ENCODE results near the gene JADE3.
A peak's percentile ranks its signal among the peaks of the same experiment; 100 is the strongest.

The JADE3 gene

DNA sequence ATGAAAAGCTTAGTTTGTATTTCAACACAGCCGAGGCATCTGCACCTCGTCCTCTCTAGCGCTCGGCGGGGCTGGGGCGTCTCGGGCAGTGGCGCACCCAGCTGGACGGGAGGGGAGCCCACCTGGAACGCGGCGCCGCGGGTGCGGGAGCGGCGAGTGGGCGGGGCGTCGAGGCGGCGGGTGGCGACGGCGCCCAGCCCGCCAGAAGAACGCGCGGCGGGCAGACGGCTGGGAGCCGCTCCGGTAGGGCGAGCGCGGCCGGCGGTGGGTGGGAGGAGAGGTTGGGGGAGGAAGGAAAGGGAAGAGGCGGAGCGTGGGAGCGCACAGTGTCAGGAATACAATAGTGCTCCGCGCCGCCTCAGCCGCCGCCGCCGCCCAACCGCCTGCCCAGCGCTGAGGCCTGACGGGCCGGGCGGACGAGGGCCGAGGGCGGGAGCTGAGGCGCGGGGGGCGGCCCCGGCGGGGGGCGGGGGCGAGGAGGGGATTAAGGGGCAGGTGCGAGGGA lies at the start of gene JADE3:
Gene JADE3, plus strand, starts transcription at position 324 of the 505 bp plus-strand sequence. CDS start 72,474 bp downstream, outside the sequence.
- peak; percentile 2 for DNase-seq (ENCODE audit: low spot score)

DNA sequence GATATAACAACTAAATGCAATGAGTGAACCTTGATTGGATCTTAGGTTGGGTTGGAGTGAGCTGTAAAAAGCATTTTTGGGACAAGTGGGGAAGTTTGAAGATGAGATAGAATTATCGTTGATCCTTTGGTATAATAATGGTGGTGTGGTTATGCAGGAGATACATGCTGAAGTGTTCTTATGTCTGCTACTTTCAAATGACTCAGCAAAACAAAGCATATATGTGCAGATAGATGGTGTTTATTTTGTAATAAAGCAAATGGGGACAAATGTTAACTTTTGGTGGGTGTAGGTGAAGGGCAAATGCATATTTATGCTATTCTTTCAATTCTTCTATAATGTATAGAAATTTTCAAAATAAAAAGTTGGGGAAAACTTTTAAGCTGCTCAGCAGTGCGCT lies 49.1 kb upstream of the JADE3 start:
- DNase-seq (ENCODE audit: low spot score) = no peak

DNA sequence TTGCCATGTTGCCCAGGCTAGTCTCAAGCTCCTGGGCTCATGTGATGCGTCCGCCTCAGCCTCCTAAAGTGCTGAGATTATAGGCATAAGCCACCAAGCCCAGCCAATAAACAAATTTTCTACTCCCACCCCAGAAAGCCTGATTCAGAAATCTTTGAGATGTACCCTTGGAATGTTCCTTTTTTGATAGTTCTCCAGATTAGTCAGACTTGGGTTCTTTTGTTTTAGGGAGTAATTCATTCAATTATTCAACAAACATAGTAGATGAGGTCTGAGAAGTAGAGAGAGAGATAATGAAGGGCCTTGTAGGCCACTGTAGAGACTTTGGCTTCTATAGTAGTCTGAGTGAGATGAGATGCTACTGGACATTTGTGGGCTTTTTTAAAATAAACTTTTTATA lies 47.6 kb upstream of the JADE3 start:
- no peak for DNase-seq (ENCODE audit: low spot score)

DNA sequence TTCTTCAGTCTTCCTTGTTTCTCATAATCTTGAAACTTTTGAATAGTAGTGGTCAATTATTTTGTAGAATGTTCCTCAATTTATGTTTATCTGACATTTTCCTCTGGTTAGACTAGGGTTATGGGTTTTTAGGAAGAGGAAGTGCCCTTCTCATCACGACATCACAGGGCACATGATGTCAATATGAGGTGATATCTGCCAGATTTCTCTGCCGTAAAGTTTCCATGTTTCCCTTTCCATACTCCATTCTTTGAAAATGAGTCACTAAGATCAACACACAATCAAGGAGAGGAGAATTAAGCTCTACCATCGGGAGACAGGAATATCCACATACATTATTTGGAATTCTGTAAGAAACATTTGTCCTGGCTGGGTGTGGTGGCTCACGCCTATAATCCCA lies 46.9 kb upstream of the JADE3 start:
- DNase-seq (ENCODE audit: low spot score) = no peak

DNA sequence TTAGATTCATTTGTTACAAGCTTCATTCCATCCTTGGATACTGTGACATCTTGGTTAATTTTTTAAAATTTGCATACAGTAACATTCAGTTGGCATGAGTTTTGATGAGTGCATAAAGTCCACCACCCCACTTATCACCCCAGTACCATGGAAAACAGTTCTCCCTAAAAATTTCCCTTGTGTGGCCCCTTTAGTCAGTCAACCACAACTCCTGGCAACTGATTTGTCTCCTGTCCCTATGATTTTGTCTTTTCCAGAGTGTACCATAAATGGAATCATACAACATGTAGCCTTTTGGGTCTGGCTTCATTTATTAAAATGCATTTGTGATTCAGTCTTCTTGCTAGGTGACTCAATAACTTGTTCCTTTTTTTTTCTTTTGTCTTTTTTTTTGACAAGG lies 45.5 kb upstream of the JADE3 start:
- DNase-seq (ENCODE audit: low spot score) = no peak

DNA sequence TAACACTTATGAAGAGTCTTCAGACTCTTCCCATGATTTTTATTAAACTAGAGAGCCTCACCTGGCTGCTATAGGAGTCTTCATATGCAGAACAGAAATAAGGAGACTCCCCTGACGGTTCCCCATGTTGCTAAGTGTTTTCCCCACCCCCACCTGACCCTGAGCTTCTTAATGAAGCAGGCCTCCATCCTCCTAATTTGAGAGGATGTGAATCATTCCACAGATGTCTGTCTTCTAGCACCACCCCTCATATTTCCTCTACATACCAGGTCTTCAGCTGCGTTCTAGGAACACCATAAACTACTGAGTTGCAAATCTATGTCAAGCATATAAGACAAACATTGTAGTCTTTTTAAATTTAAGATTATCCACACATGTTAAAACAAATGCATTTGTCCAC lies 38.5 kb upstream of the JADE3 start:
- DNase-seq (ENCODE audit: low spot score) = no peak

DNA sequence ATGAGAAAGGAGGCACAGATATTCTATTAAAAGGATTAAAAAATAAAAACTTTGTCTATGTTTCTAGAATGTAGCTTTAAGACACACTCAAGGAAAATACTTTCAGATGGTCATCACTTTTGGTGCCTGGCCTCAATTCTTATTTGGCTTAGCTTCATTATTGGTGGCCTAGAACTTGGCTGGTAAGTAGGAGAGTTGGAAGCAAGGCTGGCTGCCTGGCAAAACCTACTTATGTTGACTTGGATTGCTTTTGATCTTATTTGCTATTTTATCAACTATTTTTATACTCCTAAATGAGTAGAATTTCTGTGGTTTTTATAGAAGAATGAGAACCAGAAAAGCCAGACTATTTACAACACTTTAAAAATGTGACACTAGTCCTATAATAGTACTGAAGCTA lies 35.3 kb upstream of the JADE3 start:
- no peak for DNase-seq (ENCODE audit: low spot score)

DNA sequence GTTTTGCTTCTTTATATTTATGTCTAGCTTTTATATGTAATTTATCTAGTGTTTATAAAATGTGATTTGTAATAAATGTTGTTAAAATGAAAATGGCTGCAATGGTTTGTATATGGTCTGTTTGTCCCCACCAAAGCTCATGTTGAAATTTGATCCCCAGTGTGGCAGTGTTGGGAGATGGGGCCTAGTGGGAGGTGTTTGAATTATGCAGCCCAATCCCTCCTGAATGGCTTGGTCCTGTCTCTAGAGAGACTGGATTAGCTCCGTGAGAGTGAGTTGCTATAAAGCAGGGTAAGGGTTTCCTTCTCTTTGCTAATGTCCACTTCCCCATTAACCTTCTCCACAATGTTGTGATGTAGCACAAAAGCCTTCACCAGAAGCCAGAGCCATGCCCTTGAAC lies 30.0 kb upstream of the JADE3 start:
- DNase-seq (ENCODE audit: low spot score) = no peak

DNA sequence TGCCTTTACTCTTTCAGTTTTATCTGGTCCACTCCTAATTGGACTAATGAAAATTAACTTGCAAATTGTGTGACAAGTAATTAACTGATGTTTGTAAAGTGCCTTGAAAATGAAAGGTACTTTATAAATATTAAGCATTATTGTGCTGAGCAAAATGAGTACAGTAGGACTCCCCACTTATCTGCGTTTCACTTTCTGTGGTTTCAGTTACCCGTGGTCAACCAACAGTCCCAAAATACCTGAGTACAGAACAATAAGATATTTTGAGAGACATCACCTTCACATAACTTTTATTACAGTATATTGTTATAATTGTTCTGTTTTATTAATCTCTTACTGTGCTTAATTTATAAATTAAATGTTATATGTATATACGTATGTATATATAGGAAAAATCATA lies 27.4 kb upstream of the JADE3 start:
- no peak for DNase-seq (ENCODE audit: low spot score)

DNA sequence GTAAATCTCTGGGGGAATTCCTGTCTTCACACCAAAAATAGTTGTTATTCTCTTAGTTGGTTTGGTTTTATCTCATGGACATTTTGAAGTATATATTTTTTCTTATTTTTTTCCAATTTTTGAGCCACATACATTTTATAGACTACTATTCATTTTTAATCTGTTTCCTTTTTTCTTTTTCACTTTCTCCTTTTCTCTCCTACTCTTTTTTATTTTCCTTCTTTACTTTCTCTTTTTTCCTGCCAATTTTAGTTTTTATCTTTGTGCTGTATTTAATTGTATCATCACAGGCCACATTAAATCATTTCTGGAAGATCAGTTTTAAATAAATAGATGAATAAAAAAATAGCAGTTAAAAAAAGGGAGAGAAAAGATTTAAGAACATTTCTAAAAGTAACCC lies 14.0 kb upstream of the JADE3 start:
- DNase-seq (ENCODE audit: low spot score) = no peak

DNA sequence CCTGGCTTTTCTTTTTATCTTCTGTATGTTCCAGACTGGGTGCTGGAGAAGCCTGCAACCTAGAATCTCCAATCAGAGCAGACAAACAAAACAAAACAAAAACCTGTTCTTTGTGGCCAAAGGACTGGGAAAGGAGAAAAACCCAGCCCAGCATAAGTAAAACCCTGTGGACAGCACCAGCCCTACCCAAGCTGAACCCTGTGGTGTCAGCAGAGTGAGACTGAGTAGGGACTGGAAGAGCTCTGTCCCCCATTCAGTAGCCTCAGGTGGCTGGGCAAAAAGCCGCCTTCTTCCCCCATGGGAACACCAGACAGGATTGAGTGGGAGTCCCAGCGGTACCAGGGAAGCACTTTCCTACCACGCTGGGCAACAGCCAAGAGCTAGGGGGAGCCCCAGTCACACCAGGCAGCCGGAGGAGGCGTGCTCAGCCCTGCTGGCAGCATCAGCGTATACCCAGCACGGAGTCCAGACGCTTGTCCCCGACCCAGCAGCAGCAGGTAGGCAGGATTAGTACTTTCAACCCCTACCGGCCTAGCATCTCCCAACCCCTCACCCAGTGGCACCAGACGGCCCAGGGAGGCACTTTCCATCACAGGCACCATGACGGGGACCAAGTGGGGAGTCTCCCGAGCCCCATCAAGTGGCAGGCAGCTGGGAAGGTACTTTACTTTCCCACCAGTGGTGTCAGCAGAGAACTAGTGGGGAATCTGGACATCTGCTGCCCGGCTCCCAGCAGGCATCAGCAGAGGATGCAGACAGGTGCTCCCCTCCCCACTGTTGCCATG lies 8.6 kb upstream of the JADE3 start:
- peak; percentile 10 for DNase-seq (ENCODE audit: low spot score)

DNA sequence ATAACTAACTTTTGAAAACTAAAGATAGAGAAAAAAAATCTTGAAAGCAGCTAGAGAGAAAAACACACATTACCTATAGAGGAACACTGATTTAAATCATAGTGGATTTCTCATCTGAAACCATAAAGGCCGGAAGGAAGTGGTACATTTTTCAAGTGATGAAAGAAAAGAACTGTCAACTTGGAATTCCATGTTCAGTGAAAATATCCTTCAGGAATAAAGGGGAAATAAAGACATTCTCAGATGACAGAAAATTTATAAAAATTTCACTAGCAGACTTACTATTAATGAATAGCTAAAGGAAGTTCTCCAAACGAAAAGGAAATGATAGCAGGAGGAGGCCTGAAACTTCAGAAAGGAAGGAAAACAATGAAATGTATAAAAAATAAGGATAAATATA lies 7.6 kb upstream of the JADE3 start:
- no peak for DNase-seq (ENCODE audit: low spot score)

DNA sequence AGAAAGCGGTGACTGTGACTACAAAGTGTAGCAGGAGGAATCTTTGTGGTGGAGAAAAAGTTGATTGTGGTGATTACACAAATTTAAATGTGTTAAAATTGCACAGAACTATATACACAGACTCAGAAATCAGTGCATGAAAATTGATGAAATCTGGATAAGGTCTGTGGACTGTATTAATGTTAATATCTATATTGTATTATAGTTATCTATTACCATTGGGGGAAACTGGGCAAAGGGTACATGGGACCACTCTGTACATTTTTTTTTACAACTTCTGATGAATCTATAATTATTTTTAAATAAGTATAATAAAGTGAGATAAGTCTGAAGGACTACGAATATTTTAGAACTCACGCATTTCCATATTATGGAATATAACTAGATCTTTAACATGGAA lies 1.8 kb upstream of the JADE3 start:
- DNase-seq (ENCODE audit: low spot score) = no peak

DNA sequence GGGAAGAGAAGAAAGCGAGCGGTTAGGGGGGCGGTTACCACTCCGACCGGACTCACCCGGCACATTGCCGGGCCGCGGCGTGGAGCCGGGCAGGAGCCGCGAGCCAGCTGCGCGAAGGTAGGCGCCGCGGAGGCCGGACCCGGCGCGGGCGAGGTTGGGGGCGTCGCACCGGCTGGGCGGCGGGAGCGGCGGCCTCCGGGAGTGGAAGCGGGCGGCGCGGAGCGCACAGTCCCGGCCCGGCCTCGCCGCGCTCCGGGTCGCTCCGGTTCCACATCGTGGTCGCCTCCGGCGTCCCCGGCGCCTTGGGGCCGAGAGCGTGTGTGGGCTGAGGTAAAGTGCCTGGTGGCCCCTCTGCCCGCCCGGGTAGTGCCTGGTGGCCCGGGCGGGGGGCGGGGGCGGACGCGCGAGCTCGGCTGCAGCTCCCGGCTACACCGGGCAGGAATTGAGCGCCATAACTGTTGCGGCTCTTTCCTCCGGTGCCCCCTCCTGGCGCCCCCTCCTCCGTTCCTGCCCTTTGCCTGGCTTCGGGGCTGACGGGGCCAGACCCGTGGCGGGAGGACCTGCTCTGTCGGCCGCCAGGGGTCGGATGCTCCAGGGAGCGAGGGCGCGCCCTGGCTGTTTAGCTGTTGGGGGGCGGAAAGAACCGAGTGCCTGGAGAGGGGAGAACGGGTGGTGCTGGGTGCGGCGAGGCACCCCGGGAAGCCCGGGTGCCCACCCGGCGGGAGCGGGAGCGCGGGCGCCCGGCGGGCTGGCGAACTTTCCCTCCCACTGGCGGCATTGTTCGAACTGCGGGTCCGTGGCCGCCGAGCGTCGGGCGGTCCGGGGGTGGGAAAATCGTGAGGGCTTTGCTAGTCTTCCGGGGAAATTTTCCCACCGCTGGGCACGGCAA lies 626 bp downstream of the JADE3 start:
- DNase-seq (ENCODE audit: low spot score) = peak; percentile 7

DNA sequence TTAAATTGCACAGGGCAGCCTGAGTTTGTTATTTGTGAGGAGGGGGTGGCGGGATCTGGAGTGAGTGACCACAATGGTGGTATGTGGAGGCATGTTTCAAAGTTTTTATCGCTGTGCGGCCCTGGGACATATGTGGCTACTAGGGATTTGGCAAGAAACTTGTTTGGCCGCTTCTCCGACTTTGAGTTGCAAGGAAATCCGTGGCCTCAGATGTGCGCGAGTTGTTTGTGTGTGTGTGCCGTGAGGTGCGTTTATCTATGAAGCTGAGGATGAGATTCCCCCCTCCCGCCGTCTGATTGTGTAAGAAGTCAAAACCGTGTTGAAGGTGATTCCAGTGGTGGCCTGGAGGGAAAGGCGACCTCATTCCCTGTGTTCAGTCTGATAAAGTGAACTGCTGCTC lies 1.4 kb downstream of the JADE3 start:
- DNase-seq (ENCODE audit: low spot score) = no peak

DNA sequence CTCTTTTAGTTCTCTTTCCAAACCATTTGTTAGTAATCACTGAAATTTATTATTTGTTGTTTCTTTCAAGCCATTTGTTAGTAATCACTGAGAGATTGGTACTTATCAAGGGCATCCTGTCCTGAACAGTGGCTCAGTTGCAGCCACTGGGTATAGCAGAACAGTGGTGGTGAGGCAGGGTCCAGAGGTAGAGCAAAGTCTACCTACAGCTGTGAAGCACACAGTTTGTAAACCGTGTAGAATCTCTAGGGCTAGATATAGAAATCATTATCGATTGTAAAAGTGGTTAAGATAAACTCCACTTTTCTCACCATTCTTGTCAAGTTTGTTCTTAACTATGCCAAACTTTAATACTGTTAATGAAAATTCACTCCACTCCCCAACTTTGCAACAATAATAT lies 4.1 kb downstream of the JADE3 start:
- DNase-seq (ENCODE audit: low spot score) = no peak

DNA sequence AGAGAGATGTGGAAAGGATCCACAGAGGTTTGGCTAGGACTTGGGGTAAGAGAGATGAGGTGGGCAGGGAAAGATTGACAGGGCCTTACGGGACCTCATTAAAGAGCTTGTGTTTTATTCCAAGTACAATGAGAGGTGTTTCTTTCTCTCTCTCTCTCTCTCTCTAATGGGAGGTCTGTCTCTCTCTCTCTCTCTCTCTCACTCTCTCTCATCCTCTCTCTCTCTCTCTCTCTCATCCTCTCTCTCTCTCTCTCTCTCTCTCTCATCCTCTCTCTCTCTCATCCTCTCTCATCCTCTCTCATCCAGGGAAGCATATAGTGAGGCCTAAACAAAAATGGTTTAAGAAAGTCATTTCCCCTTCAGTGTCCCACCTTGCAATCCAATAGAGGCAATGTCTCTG lies 5.4 kb downstream of the JADE3 start:
- DNase-seq (ENCODE audit: low spot score) = no peak

DNA sequence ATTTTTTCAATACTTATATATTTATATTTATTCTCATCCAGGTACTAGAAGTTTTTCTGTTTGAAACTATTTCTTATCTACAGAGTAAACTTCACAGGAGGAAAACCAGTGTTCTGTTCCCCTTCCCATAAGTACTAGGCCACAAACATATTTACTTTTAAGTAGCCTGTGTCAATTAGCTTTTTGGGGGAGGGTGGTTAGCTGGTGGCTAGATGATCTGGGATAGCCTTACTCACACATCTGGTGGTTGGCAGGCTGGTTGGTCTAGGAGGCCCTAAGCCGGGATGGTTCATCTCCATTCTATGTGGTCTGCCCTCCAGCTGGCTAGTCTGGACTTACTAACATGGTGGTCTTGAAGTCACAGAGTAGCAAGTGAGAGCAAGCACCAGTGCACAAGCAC lies 6.2 kb downstream of the JADE3 start:
- no peak for DNase-seq (ENCODE audit: low spot score)

DNA sequence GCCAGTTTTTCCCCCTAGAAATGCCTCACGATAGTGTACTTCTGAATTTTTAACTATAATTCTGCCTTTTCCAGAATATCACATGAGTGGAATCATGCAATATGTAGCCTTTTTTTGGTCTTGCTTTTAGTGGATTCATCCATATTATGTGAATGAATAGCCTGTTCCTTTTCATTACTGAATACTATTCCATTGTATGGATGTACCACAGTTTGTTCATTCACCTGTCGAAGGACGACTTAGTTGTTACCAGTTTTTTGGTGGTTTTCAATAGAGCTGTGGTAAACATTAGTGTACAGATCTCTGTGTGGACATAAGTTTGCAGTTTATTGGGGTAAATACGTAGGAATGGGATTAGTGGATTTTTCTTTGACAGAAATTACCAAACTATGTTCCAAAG lies 8.0 kb downstream of the JADE3 start:
- no peak for DNase-seq (ENCODE audit: low spot score)

DNA sequence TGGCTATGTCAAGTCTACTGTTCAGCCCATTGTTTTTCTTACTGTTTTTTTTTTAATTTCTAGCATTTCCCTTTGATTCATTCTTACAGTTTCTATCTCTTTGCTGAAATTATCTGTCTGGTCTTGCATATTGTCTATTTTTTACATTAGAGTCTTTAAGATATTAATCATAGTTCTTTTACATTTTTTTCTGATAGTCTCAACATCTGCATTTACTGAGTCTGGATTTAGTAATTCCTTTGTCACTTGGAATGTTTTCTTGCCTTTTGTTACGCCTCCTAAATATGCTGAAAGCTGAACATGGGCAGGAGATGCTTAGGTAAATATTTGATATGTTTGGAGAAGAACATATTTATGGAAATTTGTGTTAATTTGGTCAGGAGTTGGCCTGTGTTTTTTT lies 10.4 kb downstream of the JADE3 start:
- DNase-seq (ENCODE audit: low spot score) = no peak

DNA sequence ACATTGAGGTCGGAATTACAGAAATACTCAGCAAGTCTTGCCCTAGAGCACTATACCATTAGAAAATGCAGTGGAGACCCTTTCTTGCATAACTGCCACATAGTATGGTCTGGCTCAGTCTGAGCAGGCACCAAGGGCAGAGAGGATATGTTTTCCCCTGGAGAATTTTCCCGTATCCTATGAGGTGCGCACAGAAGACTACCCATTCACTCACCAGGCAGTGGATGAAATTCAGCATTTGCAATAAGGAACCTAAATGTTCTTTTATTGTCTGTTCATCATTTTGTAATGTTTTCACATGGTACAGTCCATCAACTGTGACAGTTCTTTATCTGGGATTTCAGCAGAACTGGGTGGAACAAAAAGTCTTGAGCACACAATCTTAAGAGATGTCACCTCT lies 15.5 kb downstream of the JADE3 start:
- DNase-seq (ENCODE audit: low spot score) = no peak

DNA sequence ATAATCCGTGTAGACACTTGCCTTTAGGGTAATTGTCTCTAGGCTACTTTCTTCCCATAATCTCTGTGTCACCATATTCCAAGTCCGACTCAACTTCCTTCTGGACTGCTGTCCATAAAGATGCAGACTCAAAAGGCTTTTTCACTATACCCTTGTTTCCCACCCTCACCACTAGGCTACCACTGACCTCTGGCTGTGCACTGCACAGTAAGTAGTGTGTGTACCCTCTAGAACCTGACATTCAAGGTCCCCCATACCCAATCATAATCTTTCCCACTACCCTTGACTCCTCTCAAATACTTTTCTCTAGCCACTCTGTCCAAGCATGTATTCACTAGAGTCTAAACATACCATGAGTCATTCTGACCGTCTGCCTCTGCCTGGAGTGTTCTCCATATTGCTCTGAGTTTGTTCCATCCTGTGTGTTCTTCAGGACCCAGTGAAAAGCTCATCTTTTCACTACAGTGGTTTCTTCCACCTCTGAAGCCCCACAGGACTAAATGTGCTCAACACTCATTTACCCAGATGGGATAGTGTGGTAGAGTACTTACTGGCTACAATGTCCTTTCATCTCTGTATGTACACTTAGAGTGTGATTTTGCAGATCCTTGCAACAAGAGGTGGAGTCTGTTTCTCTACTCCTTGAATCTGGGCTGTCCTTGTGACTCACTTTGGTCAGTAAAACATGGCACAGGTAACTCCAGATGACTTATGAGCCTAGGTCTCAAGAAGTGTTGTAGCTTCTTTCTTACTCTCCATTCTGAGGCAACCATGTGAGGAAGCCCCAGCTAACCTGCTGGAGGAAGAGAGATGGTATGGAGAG lies 17.4 kb downstream of the JADE3 start:
- DNase-seq (ENCODE audit: low spot score) = no peak

All from hematopoietic multipotent progenitor cell treated with erythropoietin and hydrocortisone succinate and interleukin-3 and kit ligand, for 15 days (in vitro differentiated cells).